ENCODE results near the gene CDK15. TPM values are rescaled to one million over a fixed set of nuclear protein-coding genes. Genes with fewer than 3 reads are reported as not detected.

The CDK15 gene
- total and polyA plus RNA-seq, 2 experiments from 2014 or later, result not detected

GRCh38 chr2:201925056-201925455 lies 118.7 kb downstream of the CDK15 start:
- H3K9me3 ChIP-seq (ENCODE audit: low read depth), result no peaks in the 10 kb centered on the region
- no peak for DNase-seq (ENCODE audit: low read depth in 1 of 2, low spot score in 1 of 2)
- no peaks in the 10 kb centered on the region for H3K36me3 ChIP-seq
- no peaks in the 10 kb centered on the region for H3K4me1 ChIP-seq (ENCODE audit: low read depth)
- no peak overlapping the region for H3K4me3 ChIP-seq
- H3K27me3 ChIP-seq, result peaks cover 88% of the 10 kb centered on the region
- no peak overlapping the region for H3K27ac ChIP-seq
- no peak for TF ChIP-seq CTCF (IDR thresholded peaks at IDR 0.05; ENCODE audit: low read depth, low read length)

GRCh38 chr2:201926067-201926466 lies 119.7 kb downstream of the CDK15 start:
- TF ChIP-seq CTCF (IDR thresholded peaks at IDR 0.05; ENCODE audit: low read depth, low read length), result no peak
- no peak for DNase-seq (ENCODE audit: low read depth in 1 of 2, low spot score in 1 of 2)
- H3K27ac ChIP-seq, result no peak overlapping the region
- no peaks in the 10 kb centered on the region for H3K36me3 ChIP-seq
- H3K4me3 ChIP-seq, result no peak overlapping the region
- H3K4me1 ChIP-seq (ENCODE audit: low read depth), result no peaks in the 10 kb centered on the region
- peaks cover 88% of the 10 kb centered on the region for H3K27me3 ChIP-seq
- H3K9me3 ChIP-seq (ENCODE audit: low read depth), result no peaks in the 10 kb centered on the region

GRCh38 chr2:201928363-201928762 lies 122.0 kb downstream of the CDK15 start:
- Histone ChIP-seq H3K9me3 (ENCODE audit: low read depth) (no peaks in the 10 kb centered on the region), H3K27ac (no peak overlapping the region), H3K4me1 (ENCODE audit: low read depth) (no peaks in the 10 kb centered on the region), H3K36me3 (no peaks in the 10 kb centered on the region), H3K4me3 (no peak overlapping the region), H3K27me3 (peaks cover 95% of the 10 kb centered on the region)
- TF ChIP-seq CTCF (IDR thresholded peaks at IDR 0.05; ENCODE audit: low read depth, low read length), result no peak
- no peak for DNase-seq (ENCODE audit: low read depth in 1 of 2, low spot score in 1 of 2)

GRCh38 chr2:201929281-201930026 lies 123.1 kb downstream of the CDK15 start:
- Histone ChIP-seq H3K4me3 (no peak overlapping the region), H3K27me3 (peaks cover 95% of the 10 kb centered on the region), H3K9me3 (ENCODE audit: low read depth) (no peaks in the 10 kb centered on the region), H3K4me1 (ENCODE audit: low read depth) (no peaks in the 10 kb centered on the region), H3K36me3 (no peaks in the 10 kb centered on the region), H3K27ac (no peak overlapping the region)
- DNase-seq (ENCODE audit: low read depth in 1 of 2, low spot score in 1 of 2), result no peak
- TF ChIP-seq CTCF (IDR thresholded peaks at IDR 0.05; ENCODE audit: low read depth, low read length), result no peak

- no peak for DNase-seq (ENCODE audit: low read depth in 1 of 2, low spot score in 1 of 2)
Measured at GRCh38 chr2:201930043-201930442, 123.7 kb downstream of the CDK15 start.

More at GRCh38 chr2:201930043-201930442, 123.7 kb downstream of the CDK15 start:
- Histone ChIP-seq H3K27ac (no peak overlapping the region), H3K27me3 (peaks cover 94% of the 10 kb centered on the region), H3K36me3 (no peaks in the 10 kb centered on the region), H3K4me1 (ENCODE audit: low read depth) (no peaks in the 10 kb centered on the region), H3K4me3 (no peak overlapping the region), H3K9me3 (ENCODE audit: low read depth) (no peaks in the 10 kb centered on the region)
- TF ChIP-seq CTCF (IDR thresholded peaks at IDR 0.05; ENCODE audit: low read depth, low read length), result no peak
